ENCODE results near the gene ITGAX. TPM values are rescaled to one million over a fixed set of nuclear protein-coding genes. Genes with fewer than 3 reads are reported as not detected.

ITGAX gene
- total and polyA plus RNA-seq, 2 of the 8 experiments (the other 6 are each of a cell fraction or from before 2014, with no cell fraction given) = 0.30 TPM; not detected in 1

DNA sequence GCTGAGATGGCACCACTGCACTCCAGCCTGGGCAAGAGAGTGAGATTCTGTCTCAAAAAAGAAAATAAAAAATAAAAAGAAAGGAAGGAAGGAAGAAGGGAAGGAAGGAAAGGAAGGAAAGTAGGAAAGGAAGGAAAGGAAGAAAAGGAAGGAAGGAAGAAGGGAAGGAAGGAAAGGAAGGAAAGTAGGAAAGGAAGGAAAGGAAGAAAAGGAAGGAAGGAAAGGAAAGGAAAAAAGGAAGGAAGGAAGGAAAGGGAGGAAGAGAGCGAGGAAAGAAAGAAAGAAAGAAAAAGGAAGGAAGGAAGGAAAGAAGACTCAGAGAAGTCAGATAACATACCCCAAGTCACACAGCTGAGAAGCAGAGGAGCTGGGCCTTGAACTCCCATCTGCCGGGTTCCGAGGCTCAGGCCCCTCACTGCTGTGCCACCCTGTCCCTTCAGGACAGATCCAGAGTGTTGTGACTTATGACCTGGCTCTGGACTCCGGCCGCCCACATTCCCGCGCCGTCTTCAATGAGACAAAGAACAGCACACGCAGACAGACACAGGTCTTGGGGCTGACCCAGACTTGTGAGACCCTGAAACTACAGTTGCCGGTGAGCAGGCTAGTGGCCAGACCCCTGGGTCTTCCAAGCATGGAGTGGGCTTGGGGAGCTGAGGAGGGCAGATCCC, 30.9 kb upstream of the ITGAX start:
- Histone ChIP-seq H3K4ac (replicated peaks; ENCODE audit: insufficient read length, low read depth, low read length) (no peak overlapping the region), H4K8ac (ENCODE audit: extremely low read depth, insufficient read depth, low read length) (no peak overlapping the region; the same call in 1 of the 2 replicates), H3K4me2 (ENCODE audit: insufficient read depth in 1 of 2, low read depth in 2 of 2, low read length in 2 of 2) (no peak overlapping the region), H3K9me3 (ENCODE audit: insufficient read depth in 2 of 2, low read depth in 1 of 2, low read length in 1 of 2) (peaks cover 4 to 5% of the 10 kb centered on the region in 2 experiments; a peak in 2 of 4 replicates), H3K4me1 (replicated peaks in 1 of 4; ENCODE audit: control insufficient read depth in 3 of 4, insufficient read depth in 4 of 4, low read length in 3 of 4) (peaks cover 0 to 9% (median 1%) of the 10 kb centered on the region in 4 experiments; a peak in 2 of 7 replicates), H3K14ac (ENCODE audit: insufficient read length) (no peak overlapping the region), H3K36me3 (ENCODE audit: control insufficient read depth in 2 of 4, insufficient read depth in 4 of 4, low read length in 3 of 4) (no peaks in the 10 kb centered on the region), H3K9ac (replicated peaks in 1 of 4; ENCODE audit: extremely low read depth in 1 of 4, low read depth in 3 of 4, low read length in 3 of 4) (no peak overlapping the region), H2BK5ac (ENCODE audit: low read depth, low read length) (no peak overlapping the region), H2BK120ac (replicated peaks; ENCODE audit: low read depth, low read length) (no peak overlapping the region), H2BK12ac (ENCODE audit: low read depth, low read length) (no peak overlapping the region), H2AFZ (ENCODE audit: low read length) (no peak overlapping the region), H2BK15ac (ENCODE audit: low read length) (no peak overlapping the region), H4K91ac (replicated peaks; ENCODE audit: insufficient read length, low read length) (no peak overlapping the region), H4K20me1 (replicated peaks in 1 of 2; ENCODE audit: control insufficient read depth in 1 of 2, insufficient read depth in 2 of 2, low read length in 2 of 2) (peaks cover 0 to 5% of the 10 kb centered on the region in 2 experiments), H3K23me2 (ENCODE audit: low read depth, low read length) (peaks cover 5% of the 10 kb centered on the region), H3K27me3 (replicated peaks in 1 of 4; ENCODE audit: control insufficient read depth in 3 of 4, extremely low read depth in 1 of 4, insufficient read depth in 3 of 4, low read length in 3 of 4) (peaks cover 0 to 1% (median 0%) of the 10 kb centered on the region in 4 experiments; a peak in 1 of 7 replicates), H4K5ac (ENCODE audit: insufficient read length, low read depth, low read length) (no peak overlapping the region), H3K23ac (ENCODE audit: insufficient read length) (no peak overlapping the region), H2BK20ac (ENCODE audit: low read length) (no peak overlapping the region), H2AK5ac (ENCODE audit: low read depth, low read length) (no peak overlapping the region), H3K56ac (replicated peaks; ENCODE audit: insufficient read length, low read depth, low read length) (no peak overlapping the region), H3K18ac (ENCODE audit: extremely low read depth, low read length) (no peak overlapping the region), H3K79me1 (ENCODE audit: low read depth, low read length) (no peaks in the 10 kb centered on the region; the same call in 1 of the 2 replicates), H3K79me2 (ENCODE audit: control insufficient read depth in 1 of 2, insufficient read depth in 2 of 2, low read length in 2 of 2) (no peaks in the 10 kb centered on the region), H3K27ac (ENCODE audit: low read depth, low read length) (no peak overlapping the region), H3K4me3 (ENCODE audit: extremely low read depth in 1 of 4, insufficient read depth in 2 of 4, low read depth in 3 of 4, low read length in 4 of 4) (no peak overlapping the region)
- POLR2A ChIA-PET (ENCODE audit: partially characterized antibody) = no interaction called here
- TF ChIP-seq FOSL1 (IDR thresholded peaks at IDR 0.05; ENCODE audit: insufficient read depth, low read depth, low read length) (no peak), GABPA (IDR thresholded peaks at IDR 0.05; ENCODE audit: borderline replicate concordance, insufficient read depth, low read length) (no peak), RFX5 (IDR thresholded peaks at IDR 0.05; ENCODE audit: borderline replicate concordance, low read depth, low read length) (no peak), TBP (IDR thresholded peaks at IDR 0.05; ENCODE audit: low read depth, low read length) (no peak), RXRA (IDR thresholded peaks at IDR 0.05; ENCODE audit: insufficient read depth, low read depth, low read length) (no peak)
- no peak for DNase-seq (ENCODE audit: low read depth in 1 of 2, low spot score in 2 of 2)
- CTCF ChIA-PET (ENCODE audit: partially characterized antibody) = interaction anchor here (0.6 kb wide), 2 partner anchors 10 to 149 kb away, joined by 3 to 4 read pairs; no protein-coding TSS in a partner anchor
- no peak for FAIRE-seq
- 92% methylated on average over 10 of the region's 10 CpGs; no CpG with 5 or more reads in 1 of the 2 experiments for WGBS, 2 experiments (ENCODE audit: extremely low coverage in 1 of 2, insufficient coverage in 1 of 2, insufficient read length in 1 of 2, insufficient replicate concordance in 2 of 2, low coverage in 1 of 2, low lambda C conversion rate in 2 of 2, missing lambda C conversion rate in 1 of 2)

Data from H1 (cell line).